H9 (cell line): ENCODE measurements around the gene MRO. TPM values are rescaled to one million over a fixed set of nuclear protein-coding genes. Genes with fewer than 3 reads are reported as not detected.

Source experiments
- DNase-seq: peaks from one replicate; pipeline ENCODE4 v3.0.0-alpha.2; 2017
- H2AFZ ChIP-seq: one replicate; pipeline ENCODE4 v1.6.1; 2013; ENCODE audit warnings: mild to moderate bottlenecking, low read length, control low read depth, moderate library complexity
- H2AK5ac ChIP-seq: 2 replicates; pipeline ENCODE4 v1.6.1; 2013; ENCODE audit warnings: low read length, control low read depth, mixed read lengths; ENCODE audit not compliant: insufficient read length
- H2BK120ac ChIP-seq: one replicate; pipeline ENCODE4 v1.6.1; 2013; ENCODE audit warnings: low read depth, mild to moderate bottlenecking, low read length, control low read depth, inconsistent platforms; ENCODE audit not compliant: poor library complexity, severe bottlenecking
- H2BK12ac ChIP-seq: 2 replicates; pipeline ENCODE4 v1.6.1; 2013; ENCODE audit warnings: low read length, control low read depth, mixed read lengths, low read depth; ENCODE audit not compliant: insufficient read length
- H2BK15ac ChIP-seq: 2 replicates; pipeline ENCODE4 v1.6.1; 2013; ENCODE audit warnings: low read depth, low read length, control low read depth
- H2BK20ac ChIP-seq: one replicate; pipeline ENCODE4 v1.6.1; 2013; ENCODE audit warnings: low read depth, mild to moderate bottlenecking, low read length, control low read depth, inconsistent platforms; ENCODE audit not compliant: poor library complexity, severe bottlenecking
- H2BK5ac ChIP-seq: 2 replicates; pipeline ENCODE4 v1.6.1; 2013; ENCODE audit warnings: low read length, control low read depth, mixed read lengths; ENCODE audit not compliant: insufficient read length
- H3K14ac ChIP-seq: 2 replicates; pipeline ENCODE4 v1.6.1; 2013; ENCODE audit warnings: low read length, control low read depth; ENCODE audit not compliant: insufficient read depth
- H3K18ac ChIP-seq: 2 replicates; pipeline ENCODE4 v1.6.1; 2013; ENCODE audit warnings: low read depth, mild to moderate bottlenecking, mixed read lengths, low read length, control low read depth; ENCODE audit not compliant: insufficient read length
- H3K23ac ChIP-seq: 2 replicates; pipeline ENCODE4 v1.6.1; 2013; ENCODE audit warnings: low read length, control low read depth, mixed read lengths, low read depth; ENCODE audit not compliant: insufficient read length
- H3K23me2 ChIP-seq: 2 replicates; pipeline ENCODE4 v1.6.1; 2013; ENCODE audit warnings: low read depth, mild to moderate bottlenecking, mixed read lengths, low read length, control low read depth; ENCODE audit not compliant: insufficient read length, poor library complexity, severe bottlenecking
- H3K27ac ChIP-seq: 2 replicates; pipeline ENCODE4 v1.5.1; 2013; ENCODE audit warnings: low read length, control low read depth, mixed read lengths, low read depth; ENCODE audit not compliant: insufficient read length
- H3K27me3 ChIP-seq: 2 replicates; pipeline ENCODE4 v1.6.1; 2013; ENCODE audit warnings: low read length, control low read depth, inconsistent platforms; ENCODE audit not compliant: insufficient read depth
- H3K4ac ChIP-seq: 2 replicates; pipeline ENCODE4 v1.6.1; 2013; ENCODE audit warnings: low read depth, mild to moderate bottlenecking, control low read depth, inconsistent platforms, low read length, moderate library complexity
- H3K4me1 ChIP-seq: 2 replicates; pipeline ENCODE4 v1.6.1; 2013; ENCODE audit warnings: low read length, control low read depth, inconsistent platforms; ENCODE audit not compliant: insufficient read depth
- H3K4me2 ChIP-seq: 2 replicates; pipeline ENCODE4 v1.6.1; 2013; ENCODE audit warnings: low read length, control low read depth, mixed read lengths; ENCODE audit not compliant: insufficient read length, insufficient read depth
- H3K56ac ChIP-seq: 2 replicates; pipeline ENCODE4 v1.6.1; 2013; ENCODE audit warnings: low read depth, mild to moderate bottlenecking, mixed read lengths, low read length, control low read depth; ENCODE audit not compliant: insufficient read length
- H3K79me1 ChIP-seq: 2 replicates; pipeline ENCODE4 v1.6.1; 2013; ENCODE audit warnings: low read depth, mild to moderate bottlenecking, moderate library complexity, low read length, control low read depth, inconsistent platforms; ENCODE audit not compliant: insufficient read depth, poor library complexity, severe bottlenecking
- H3K79me2 ChIP-seq: 2 replicates; pipeline ENCODE4 v1.6.1; 2013; ENCODE audit warnings: low read length, control low read depth, inconsistent platforms; ENCODE audit not compliant: insufficient read depth
- H3K9ac ChIP-seq: 2 replicates; pipeline ENCODE4 v1.6.1; 2013; ENCODE audit warnings: low read length, control low read depth, mixed read lengths; ENCODE audit not compliant: insufficient read length; ENCODE audit errors: extremely low read depth
- H3K9me3 ChIP-seq: one replicate; pipeline ENCODE4 v1.6.1; 2013; ENCODE audit warnings: low read depth, low read length, inconsistent platforms; ENCODE audit not compliant: control insufficient read depth
- H3T11ph ChIP-seq: one replicate; pipeline ENCODE4 v1.6.1; 2013; ENCODE audit warnings: mild to moderate bottlenecking, low read length, control low read depth, inconsistent platforms
- H4K20me1 ChIP-seq: one replicate; pipeline ENCODE4 v1.6.1; 2013; ENCODE audit not compliant: control insufficient read depth, insufficient read length, insufficient read depth
- H4K5ac ChIP-seq: 2 replicates; pipeline ENCODE4 v1.6.1; 2013; ENCODE audit warnings: low read depth, mild to moderate bottlenecking, mixed read lengths, low read length, control low read depth; ENCODE audit not compliant: insufficient read length
- H4K8ac ChIP-seq: replicated peaks from 2 replicates; pipeline ENCODE4 v1.6.1; 2013; ENCODE audit warnings: low read length, control low read depth, mixed read lengths, low read depth; ENCODE audit not compliant: insufficient read length
- H4K91ac ChIP-seq: 2 replicates; pipeline ENCODE4 v1.6.1; 2013; ENCODE audit warnings: low read depth, mild to moderate bottlenecking, moderate library complexity, mixed read lengths, low read length, control low read depth; ENCODE audit not compliant: insufficient read length
- H3K27ac Mint-ChIP-seq, 3 experiments: 2 replicates in 2 of 3; 3 replicates in 1 of 3; pipeline ENCODE4 v1.8.0; 2020 to 2021; ENCODE audit warnings: mixed read lengths in 3 of 3, mild to moderate bottlenecking in 1 of 3, moderate library complexity in 1 of 3
- H3K27me3 Mint-ChIP-seq: 2 replicates; pipeline ENCODE4 v1.8.0; 2021; ENCODE audit warnings: low read depth, mild to moderate bottlenecking, moderate library complexity, mixed read lengths
- H3K36me3 Mint-ChIP-seq, 3 experiments: 2 replicates in 2 of 3; 3 replicates in 1 of 3; pipeline ENCODE4 v1.8.0; 2020 to 2021; ENCODE audit warnings: low read depth in 3 of 3, mixed read lengths in 3 of 3; ENCODE audit not compliant: insufficient read depth in 1 of 3
- H3K4me1 Mint-ChIP-seq, 2 experiments: 2 replicates each; pipeline ENCODE4 v1.8.0; 2020; ENCODE audit warnings: mixed read lengths in 2 of 2
- H3K4me3 Mint-ChIP-seq, 2 experiments: 2 replicates in 1 of 2; 3 replicates in 1 of 2; pipeline ENCODE4 v1.8.0; 2020 to 2021; ENCODE audit warnings: mild to moderate bottlenecking in 2 of 2, mixed read lengths in 2 of 2, moderate library complexity in 1 of 2
- H3K9me3 Mint-ChIP-seq, 2 experiments: 2 replicates in 1 of 2; 3 replicates in 1 of 2; pipeline ENCODE4 v1.8.0; 2020; ENCODE audit warnings: mild to moderate bottlenecking in 2 of 2, mixed read lengths in 2 of 2, moderate library complexity in 1 of 2
- CTCF ChIP-seq: fragments of 200-600 bp; sonication (generic); conservative IDR thresholded peaks from 3 replicates; pipeline ENCODE4 v1.8.0; 2021; ENCODE audit warnings: antibody characterized with exemption, mild to moderate bottlenecking
- WGBS: extraction: QIAGEN DNeasy Blood & Tissue Kit; methylation state at CpG from one replicate; pipeline ENCODE4 v1.1.7; 2013; ENCODE audit warnings: missing lambda C conversion rate, low lambda C conversion rate, mixed read lengths; ENCODE audit not compliant: insufficient read length; ENCODE audit errors: extremely low coverage; 5-methylcytosine and 5-hydroxymethylcytosine counted together
- total RNA-seq: library from RNA; stranded (reverse); gene quantifications from 2 replicates; pipeline ENCODE4 v1.2.1, GENCODE V29; 2021

The MRO gene
- total RNA-seq, 1 experiment from 2014 or later, result 0.57 TPM

DNA sequence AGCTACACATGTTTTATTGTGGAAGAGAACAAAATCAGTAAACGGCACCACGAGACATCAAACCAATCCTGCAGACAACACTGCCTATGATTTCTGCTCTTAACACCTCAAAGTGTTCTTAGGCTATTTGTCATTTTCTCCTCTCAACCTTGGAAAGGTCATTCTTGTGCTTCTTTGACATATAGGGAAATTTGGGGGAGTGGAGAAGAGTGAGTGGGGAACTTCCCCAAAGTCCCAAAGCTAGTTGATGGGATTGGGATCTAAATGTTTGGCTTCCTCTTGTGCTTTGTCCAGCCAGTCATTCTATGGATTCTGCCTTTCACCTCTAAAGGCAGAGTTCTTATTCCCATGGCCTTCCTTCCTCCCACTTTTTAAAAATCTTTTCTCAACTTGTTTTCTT lies 5.8 kb upstream of the MRO start:
- Histone ChIP-seq H3K18ac (no peak overlapping the region), H3K4me1 (peaks cover 3% of the 10 kb centered on the region; the same call in 1 of the 2 replicates), H4K91ac (no peak overlapping the region), H3K9me3 (no peaks in the 10 kb centered on the region), H3K14ac (no peak overlapping the region), H3K9ac (no peak overlapping the region), H3T11ph (no peak overlapping the region), H4K5ac (no peak overlapping the region), H3K23me2 (no peaks in the 10 kb centered on the region), H2AFZ (no peak overlapping the region), H2BK12ac (no peak overlapping the region), H3K79me2 (no peaks in the 10 kb centered on the region), H3K23ac (no peak overlapping the region), H3K79me1 (no peaks in the 10 kb centered on the region), H2AK5ac (no peak overlapping the region), H4K20me1 (no peaks in the 10 kb centered on the region), H3K4me2 (no peak overlapping the region), H2BK5ac (no peak overlapping the region), H2BK20ac (no peak overlapping the region), H3K56ac (no peak overlapping the region), H2BK120ac (no peak overlapping the region), H4K8ac (no peak overlapping the region), H2BK15ac (no peak overlapping the region), H3K27me3 (no peaks in the 10 kb centered on the region), H3K27ac (no peak overlapping the region), H3K4ac (no peak overlapping the region)
- no peak overlapping the region for H3K4me3 Mint-ChIP-seq
- H3K36me3 Mint-ChIP-seq, result no peaks in the 10 kb centered on the region
- WGBS, result no CpG with 5 or more reads among the region's 2 CpGs
- H3K4me1 Mint-ChIP-seq, result peaks cover 10 to 13% of the 10 kb centered on the region in 2 experiments; a peak in 3 of 4 replicates
- H3K9me3 Mint-ChIP-seq, result no peaks in the 10 kb centered on the region
- no peak for TF ChIP-seq CTCF
- H3K27me3 Mint-ChIP-seq, result no peaks in the 10 kb centered on the region; the same call in 1 of the 2 replicates
- DNase-seq, result no peak
- H3K27ac Mint-ChIP-seq, result no peak overlapping the region
